ENCODE measurements around the gene PDE7B. TPM values are rescaled to one million over a fixed set of nuclear protein-coding genes. Genes with fewer than 3 reads are reported as not detected.

The PDE7B gene
- total RNA-seq, 1 experiment from 2014 or later = not detected

- DNase-seq = no peak
- TF ChIP-seq EZH2phosphoT487 (IDR thresholded peaks at IDR 0.05; ENCODE audit: borderline replicate concordance, low read length) (no peak), EZH2 (IDR thresholded peaks at IDR 0.05; ENCODE audit: low read length, unreplicated experiment) (no peak), CTCF (conservative IDR thresholded peaks at IDR 0.05; ENCODE audit: low read depth, low read length) (no peak)
Observed at GRCh38 chr6:135810486-135810885, 41.0 kb upstream of the PDE7B start.

GRCh38 chr6:135811170-135811569 is 40.3 kb upstream of the PDE7B start:
- POLR2A ChIA-PET (ENCODE audit: unreplicated experiment) = no interaction called here
- Histone ChIP-seq H3K4me2 (ENCODE audit: low read length) (no peak overlapping the region), H3K27ac (ENCODE audit: low read length) (no peak overlapping the region), H3F3A (ENCODE audit: low read length, unreplicated experiment) (no peaks in the 10 kb centered on the region), H3K4me1 (ENCODE audit: insufficient read depth, low read length) (peaks cover 6% of the 10 kb centered on the region), H3K79me2 (ENCODE audit: low read length) (no peaks in the 10 kb centered on the region), H4K20me1 (ENCODE audit: low read length) (no peaks in the 10 kb centered on the region), H3K9ac (ENCODE audit: low read length) (no peak overlapping the region), H2AFZ (ENCODE audit: low read length) (no peak overlapping the region), H3K27me3 (ENCODE audit: low read length) (no peaks in the 10 kb centered on the region), H3K9me3 (ENCODE audit: low read length) (no peaks in the 10 kb centered on the region), H3K36me3 (ENCODE audit: low read depth, low read length) (no peaks in the 10 kb centered on the region), H3K4me3 (ENCODE audit: low read length) (no peak overlapping the region), H3K9me2 (replicated peaks; ENCODE audit: low read length) (no peaks in the 10 kb centered on the region)
- ATAC-seq (no peak), DNase-seq (no peak)
- intact Hi-C loops (cut with micrococcal nuclease) = no loop called here
- CTCF ChIA-PET = no interaction called here
- BruUV-seq (replicated peaks) = no TSS peak
- TF ChIP-seq EZH2phosphoT487 (IDR thresholded peaks at IDR 0.05; ENCODE audit: borderline replicate concordance, low read length) = no peak

More at GRCh38 chr6:135810486-135810885, 41.0 kb upstream of the PDE7B start:
- Histone ChIP-seq H4K20me1 (ENCODE audit: low read length) (no peaks in the 10 kb centered on the region), H3K36me3 (ENCODE audit: low read depth, low read length) (no peaks in the 10 kb centered on the region), H2AFZ (ENCODE audit: low read length) (no peak overlapping the region), H3K27ac (ENCODE audit: low read length) (no peak overlapping the region), H3K4me2 (ENCODE audit: low read length) (no peak overlapping the region), H3K79me2 (ENCODE audit: low read length) (no peaks in the 10 kb centered on the region), H3K9me2 (replicated peaks; ENCODE audit: low read length) (no peaks in the 10 kb centered on the region), H3F3A (ENCODE audit: low read length, unreplicated experiment) (no peaks in the 10 kb centered on the region), H3K4me3 (ENCODE audit: low read length) (no peak overlapping the region), H3K27me3 (ENCODE audit: low read length) (no peaks in the 10 kb centered on the region), H3K9me3 (ENCODE audit: low read length) (no peaks in the 10 kb centered on the region), H3K9ac (ENCODE audit: low read length) (no peak overlapping the region), H3K4me1 (ENCODE audit: insufficient read depth, low read length) (peaks cover 6% of the 10 kb centered on the region)
- ChIA-PET CTCF (no interaction called here), POLR2A (ENCODE audit: unreplicated experiment) (no interaction called here)
- no TSS peak for BruUV-seq (replicated peaks)
- no peak for ATAC-seq
- intact Hi-C loops (cut with micrococcal nuclease) = no loop called here

- peak overlapping the region; percentile 52; the same call in 1 of the 2 replicates for H2AFZ ChIP-seq (ENCODE audit: low read length)
- H3K9me2 ChIP-seq (replicated peaks; ENCODE audit: low read length) = no peaks in the 10 kb centered on the region
- H3F3A ChIP-seq (ENCODE audit: low read length, unreplicated experiment) = no peaks in the 10 kb centered on the region
- no peak overlapping the region for H3K4me3 ChIP-seq (ENCODE audit: low read length)
- intact Hi-C loops (cut with micrococcal nuclease) = no loop called here
- TF ChIP-seq CTCF (conservative IDR thresholded peaks at IDR 0.05; ENCODE audit: low read depth, low read length) = no peak
- no peak for TF ChIP-seq EZH2 (IDR thresholded peaks at IDR 0.05; ENCODE audit: low read length, unreplicated experiment)
- no peak for TF ChIP-seq EZH2phosphoT487 (IDR thresholded peaks at IDR 0.05; ENCODE audit: borderline replicate concordance, low read length)
- no peaks in the 10 kb centered on the region for H3K36me3 ChIP-seq (ENCODE audit: low read depth, low read length)
- DNase-seq (peak; percentile 46), ATAC-seq (no peak)
- peaks cover 6% of the 10 kb centered on the region for H3K4me1 ChIP-seq (ENCODE audit: insufficient read depth, low read length)
- H4K20me1 ChIP-seq (ENCODE audit: low read length) = no peaks in the 10 kb centered on the region
- no TSS peak for BruUV-seq (replicated peaks)
- no peak overlapping the region for H3K4me2 ChIP-seq (ENCODE audit: low read length)
- H3K27ac ChIP-seq (ENCODE audit: low read length) = no peak overlapping the region; the same call in 1 of the 2 replicates
- ChIA-PET POLR2A (ENCODE audit: unreplicated experiment) (no interaction called here), CTCF (no interaction called here)
- H3K9ac ChIP-seq (ENCODE audit: low read length) = no peak overlapping the region
- no peaks in the 10 kb centered on the region for H3K9me3 ChIP-seq (ENCODE audit: low read length)
- no peaks in the 10 kb centered on the region for H3K27me3 ChIP-seq (ENCODE audit: low read length)
- H3K79me2 ChIP-seq (ENCODE audit: low read length) = no peaks in the 10 kb centered on the region
Observed at GRCh38 chr6:135811644-135812526, 39.6 kb upstream of the PDE7B start.
